Peyer's patch (tissue), 4 donors: ENCODE results near the gene MYH7.

Experiments
- POLR2A ChIP-seq, 2 donors: fragments of 450-650 bp; IDR thresholded peaks; one replicate each; pipeline ENCODE4 v1.5.1; 2017; ENCODE audit warnings: antibody characterized with exemption in 2 of 2, mild to moderate bottlenecking in 2 of 2, moderate library complexity in 2 of 2
- TF ChIP-seq, protein P1 (sequence below), 6 experiments: fragments of 450-650 bp in 4 of 6; fragments of 200-600 bp in 2 of 6; sonication (generic) in 1 of 6; IDR thresholded peaks; one replicate each; pipeline ENCODE4 v1.5.1; 2017 to 2019; ENCODE audit warnings: antibody characterized with exemption in 6 of 6, mild to moderate bottlenecking in 3 of 6, moderate library complexity in 1 of 6

DNA sequence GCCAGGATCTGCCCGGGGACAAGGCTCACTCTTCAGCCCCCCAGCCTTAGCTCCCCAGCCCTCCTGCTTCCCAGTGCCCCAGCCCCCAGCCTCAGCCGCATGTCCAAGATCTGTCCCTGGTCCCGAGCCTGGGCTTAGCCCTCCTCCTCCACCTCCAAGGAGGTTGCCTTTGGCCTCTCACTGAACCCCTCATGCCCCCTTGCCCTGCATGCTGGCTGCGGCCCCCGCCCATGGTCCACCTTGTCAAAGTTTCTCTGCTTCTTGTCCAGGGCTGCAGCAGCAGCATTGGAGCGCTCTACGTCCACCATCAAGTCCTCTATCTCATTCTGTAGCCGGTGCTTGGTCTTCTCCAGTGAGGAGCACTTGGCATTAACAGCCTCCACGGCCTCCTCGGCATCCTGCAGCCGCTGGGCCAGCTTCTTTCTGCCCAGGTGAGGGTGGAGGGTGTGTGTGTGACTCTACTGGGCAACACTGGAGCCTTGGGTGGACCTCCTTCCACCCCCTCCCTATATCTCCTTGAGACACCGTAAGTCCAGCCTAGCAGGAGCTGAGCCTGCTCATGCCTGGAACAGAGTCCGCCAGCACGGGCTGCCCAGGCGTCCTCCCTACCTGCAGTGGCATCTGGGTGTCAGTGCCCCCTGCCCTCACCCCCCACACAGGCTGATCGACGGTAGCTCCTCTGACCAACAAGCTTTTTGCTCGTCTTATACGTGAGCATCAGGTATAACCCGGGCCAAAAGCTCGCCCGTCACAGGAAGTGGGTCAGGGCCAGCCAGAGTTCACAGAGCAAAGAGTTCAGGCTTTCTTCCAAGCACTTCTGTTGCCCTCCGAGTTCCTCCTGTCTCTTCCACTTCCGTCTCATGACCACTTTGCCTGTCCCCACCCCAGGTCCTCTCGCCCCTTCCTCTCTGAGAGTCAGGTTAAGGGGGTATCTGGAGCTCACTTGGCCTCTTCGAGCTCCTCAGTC, 47.3 kb downstream of the MYH7 start:
- no peak for TF ChIP-seq POLR2A (IDR thresholded peaks at IDR 0.05)
- TF ChIP-seq, protein P1, sequence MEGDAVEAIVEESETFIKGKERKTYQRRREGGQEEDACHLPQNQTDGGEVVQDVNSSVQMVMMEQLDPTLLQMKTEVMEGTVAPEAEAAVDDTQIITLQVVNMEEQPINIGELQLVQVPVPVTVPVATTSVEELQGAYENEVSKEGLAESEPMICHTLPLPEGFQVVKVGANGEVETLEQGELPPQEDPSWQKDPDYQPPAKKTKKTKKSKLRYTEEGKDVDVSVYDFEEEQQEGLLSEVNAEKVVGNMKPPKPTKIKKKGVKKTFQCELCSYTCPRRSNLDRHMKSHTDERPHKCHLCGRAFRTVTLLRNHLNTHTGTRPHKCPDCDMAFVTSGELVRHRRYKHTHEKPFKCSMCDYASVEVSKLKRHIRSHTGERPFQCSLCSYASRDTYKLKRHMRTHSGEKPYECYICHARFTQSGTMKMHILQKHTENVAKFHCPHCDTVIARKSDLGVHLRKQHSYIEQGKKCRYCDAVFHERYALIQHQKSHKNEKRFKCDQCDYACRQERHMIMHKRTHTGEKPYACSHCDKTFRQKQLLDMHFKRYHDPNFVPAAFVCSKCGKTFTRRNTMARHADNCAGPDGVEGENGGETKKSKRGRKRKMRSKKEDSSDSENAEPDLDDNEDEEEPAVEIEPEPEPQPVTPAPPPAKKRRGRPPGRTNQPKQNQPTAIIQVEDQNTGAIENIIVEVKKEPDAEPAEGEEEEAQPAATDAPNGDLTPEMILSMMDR (IDR thresholded peaks at IDR 0.05): no peak
